NB4 (cell line): Measurements from ENCODE around the gene ZFHX3.

ENCODE experiments used
- CTCF ChIP-seq: IDR thresholded peaks from one replicate; pipeline ENCODE4 v1.5.1; 2012; ENCODE audit warnings: low read depth, low read length
- POLR2A ChIP-seq: IDR thresholded peaks from 2 replicates; pipeline ENCODE4 v1.6.1; 2011; ENCODE audit warnings: mild to moderate bottlenecking; ENCODE audit not compliant: insufficient read length; ENCODE audit errors: extremely low read depth

- no peak for TF ChIP-seq CTCF
- TF ChIP-seq POLR2A = no peak
Observed at GRCh38 chr16:72887537-72887936, 160.4 kb downstream of the ZFHX3 start.
